NCI-H226 (cell line): ENCODE data around the gene RAD51B.
A peak's percentile ranks its signal among the peaks of the same experiment; 100 is the strongest.
"Not testable (repeated sequence)": the region's sequence is repeated elsewhere in the genome, so short reads cannot be mapped to it uniquely, and the experiment has no call there.

ENCODE experiments used
- DNase-seq: peaks from one replicate; pipeline ENCODE4 v3.0.0-alpha.2; 2015

Gene RAD51B

DNA sequence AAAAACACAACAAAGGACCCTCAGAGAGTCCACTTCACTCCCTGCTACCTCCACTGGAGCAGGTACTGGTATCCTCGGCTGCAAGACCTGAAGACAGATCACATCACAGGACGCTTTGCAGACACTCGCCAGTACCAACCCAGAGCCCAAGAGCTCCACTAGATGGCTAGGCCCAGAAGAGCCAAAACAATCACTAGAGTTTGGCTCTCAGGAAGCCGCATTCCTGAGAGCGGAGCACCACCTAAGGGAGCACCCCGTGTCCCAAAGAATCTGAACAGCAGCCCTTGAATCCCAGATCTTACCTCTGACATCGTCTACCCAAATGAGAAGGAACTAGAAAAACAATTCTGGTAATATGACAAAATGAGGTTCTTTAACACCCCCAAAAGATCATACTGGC, 399.8 kb downstream of the RAD51B start:
- DNase-seq, result no peak

DNA sequence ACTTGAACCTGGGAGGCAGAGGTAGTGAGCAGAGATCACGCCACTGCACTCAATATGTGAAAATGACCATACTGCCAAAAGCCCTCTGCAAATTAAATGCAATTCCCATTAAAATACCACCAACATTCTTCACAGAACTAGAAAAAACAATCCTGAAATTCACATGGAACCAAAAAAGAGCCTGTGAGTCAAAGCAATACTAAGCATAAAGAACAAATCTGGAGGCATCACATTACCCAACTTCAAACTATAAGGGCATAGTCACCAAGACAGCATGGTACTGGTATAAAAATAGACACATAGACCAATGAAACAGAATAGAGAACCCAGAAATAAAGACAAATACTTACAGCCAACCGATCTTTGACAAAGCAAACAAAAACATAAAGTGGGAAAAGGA, 401.5 kb downstream of the RAD51B start:
- DNase-seq, result not testable (repeated sequence)

DNA sequence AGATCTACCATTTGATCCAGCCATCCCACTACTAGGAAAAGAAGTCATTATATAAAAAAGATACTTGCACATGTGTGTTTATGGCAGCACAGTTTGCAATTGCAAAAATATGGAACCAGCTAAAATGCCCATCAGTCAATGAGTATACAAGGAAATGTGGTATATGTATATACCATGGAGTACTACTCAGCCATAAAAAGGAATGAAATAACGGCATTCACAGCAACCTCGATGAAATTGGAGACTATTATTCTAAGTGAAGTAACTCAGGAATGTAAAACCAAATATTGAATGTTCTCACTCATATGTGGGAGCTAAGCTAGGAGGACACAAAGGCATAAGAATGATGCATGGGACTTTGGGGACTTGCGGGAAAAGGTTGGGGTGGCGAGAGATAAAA, 402.6 kb downstream of the RAD51B start:
- DNase-seq, result no peak

DNA sequence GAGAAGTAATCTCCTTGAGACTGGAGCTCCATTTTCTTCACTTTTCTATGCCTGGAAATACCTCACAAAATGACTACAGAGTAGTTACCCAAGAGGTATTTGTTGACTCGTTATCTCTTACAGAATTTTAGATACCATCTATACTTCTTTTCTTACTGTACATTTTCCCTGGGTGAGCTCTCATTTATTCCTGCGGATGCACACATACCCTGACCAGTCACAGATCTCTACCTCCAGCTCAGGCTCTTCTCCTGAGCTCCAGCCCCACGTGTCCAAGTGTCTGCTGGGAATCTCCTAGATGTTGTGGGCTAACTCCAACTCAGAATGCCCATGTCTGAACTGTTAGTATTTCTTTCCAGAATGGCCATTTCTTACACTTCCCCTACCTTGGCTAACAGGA, 403.1 kb downstream of the RAD51B start:
- no peak for DNase-seq

DNA sequence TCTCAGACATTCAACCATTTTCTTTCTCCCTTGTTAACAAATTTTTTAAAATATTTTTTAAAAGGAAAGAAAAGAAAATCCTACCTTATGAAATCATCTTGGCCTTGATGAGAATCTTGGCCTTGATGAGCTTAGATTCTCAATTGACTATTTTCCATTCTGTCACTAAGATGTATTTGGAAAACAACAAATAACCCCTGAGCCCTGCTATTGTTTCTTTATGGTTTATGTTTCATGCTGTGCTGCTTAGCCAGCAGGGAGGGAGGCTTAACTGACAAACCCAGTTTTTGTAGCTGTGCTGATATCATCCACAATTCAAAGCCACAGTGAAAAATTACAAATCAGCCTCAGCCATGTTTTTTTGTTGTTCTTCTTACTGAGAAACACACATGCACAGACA, 404.1 kb downstream of the RAD51B start:
- no peak for DNase-seq

DNA sequence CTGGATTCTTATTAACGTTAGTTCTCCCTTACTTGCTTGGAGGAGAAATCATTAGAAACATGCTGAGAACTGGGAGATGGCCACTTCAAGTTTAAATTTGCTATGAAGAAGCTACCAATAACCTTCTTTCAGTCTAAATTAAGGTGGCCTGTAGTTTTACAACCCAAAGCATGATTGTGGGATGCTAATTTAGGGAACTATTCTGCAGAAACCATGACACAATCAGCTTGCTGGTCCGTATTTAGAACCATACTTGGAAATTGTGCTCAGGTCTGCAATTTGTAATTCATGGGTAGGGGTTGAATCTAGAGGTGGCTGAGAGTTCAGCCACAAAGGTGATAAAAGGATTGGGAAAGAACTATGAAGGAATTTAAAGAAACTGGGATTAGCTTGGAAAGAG, 405.7 kb downstream of the RAD51B start:
- DNase-seq, result no peak

DNA sequence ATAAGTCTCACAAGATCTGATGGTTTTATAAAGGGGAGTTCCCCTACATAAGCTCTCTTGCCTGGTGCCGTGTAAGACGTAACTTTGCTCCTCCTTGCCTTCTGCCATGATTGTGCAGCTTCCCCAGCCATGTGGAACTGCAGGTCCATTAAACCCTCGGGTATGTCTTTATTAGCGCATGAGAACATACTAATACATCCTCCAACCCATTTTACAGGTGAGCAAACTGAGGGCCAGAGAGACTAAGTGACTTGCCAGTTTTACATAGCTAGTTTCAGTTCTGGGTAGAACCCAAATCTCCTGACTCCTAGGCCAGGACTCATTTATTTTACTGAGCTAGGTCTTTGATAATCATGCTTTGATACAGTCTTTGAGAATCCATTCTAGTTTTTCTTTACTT, 406.9 kb downstream of the RAD51B start:
- DNase-seq, result no peak

DNA sequence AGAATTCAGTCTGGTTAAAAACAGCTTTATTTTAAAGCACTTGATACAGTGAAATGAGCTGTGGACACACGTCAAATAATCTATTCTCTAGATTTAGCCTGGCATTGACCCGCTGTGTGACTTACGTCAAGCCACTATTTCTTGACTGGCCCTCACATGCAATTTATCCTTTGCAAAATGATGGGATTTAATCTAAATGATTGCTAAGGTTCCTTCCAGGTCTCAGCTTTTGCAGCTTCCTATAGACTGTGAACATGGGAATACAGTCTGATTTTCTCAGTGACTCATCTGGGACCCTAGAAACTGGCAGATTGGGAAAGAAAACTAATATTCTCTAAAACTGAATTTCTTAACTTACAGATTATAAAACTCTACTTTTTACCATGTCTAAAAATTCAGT, 409.1 kb downstream of the RAD51B start:
- no peak for DNase-seq

DNA sequence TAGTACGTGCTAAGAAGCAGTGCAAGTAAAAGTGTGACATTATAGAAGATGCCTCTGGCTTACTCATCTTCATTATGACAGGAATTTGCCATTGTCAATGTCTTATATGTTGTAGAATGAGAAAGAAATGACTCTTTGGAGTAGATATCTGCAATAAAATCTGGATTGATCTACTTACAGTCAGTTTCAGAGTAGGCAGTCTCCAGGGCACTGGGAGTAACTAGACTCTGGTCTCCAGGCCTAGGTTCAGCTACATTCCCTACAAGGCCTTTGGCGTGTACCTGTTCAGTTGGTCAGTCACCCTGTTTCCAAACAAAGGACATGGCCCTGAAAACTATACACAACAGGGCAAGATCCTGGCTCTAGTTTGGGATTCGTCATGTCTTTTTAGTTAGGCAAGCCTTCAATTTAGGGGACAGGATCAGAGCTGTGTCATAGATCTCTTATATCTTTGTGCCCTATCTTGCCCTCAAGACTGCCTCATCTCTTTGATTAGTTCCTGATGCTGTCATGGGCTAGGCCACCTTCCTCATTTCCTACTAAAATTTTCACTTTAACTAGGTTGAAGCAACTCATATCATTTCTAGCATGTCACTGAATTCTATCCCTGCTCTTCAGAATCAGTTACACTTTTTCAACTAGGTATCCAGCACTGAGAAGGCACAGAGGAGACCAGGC, 410.0 kb downstream of the RAD51B start:
- no peak for DNase-seq

DNA sequence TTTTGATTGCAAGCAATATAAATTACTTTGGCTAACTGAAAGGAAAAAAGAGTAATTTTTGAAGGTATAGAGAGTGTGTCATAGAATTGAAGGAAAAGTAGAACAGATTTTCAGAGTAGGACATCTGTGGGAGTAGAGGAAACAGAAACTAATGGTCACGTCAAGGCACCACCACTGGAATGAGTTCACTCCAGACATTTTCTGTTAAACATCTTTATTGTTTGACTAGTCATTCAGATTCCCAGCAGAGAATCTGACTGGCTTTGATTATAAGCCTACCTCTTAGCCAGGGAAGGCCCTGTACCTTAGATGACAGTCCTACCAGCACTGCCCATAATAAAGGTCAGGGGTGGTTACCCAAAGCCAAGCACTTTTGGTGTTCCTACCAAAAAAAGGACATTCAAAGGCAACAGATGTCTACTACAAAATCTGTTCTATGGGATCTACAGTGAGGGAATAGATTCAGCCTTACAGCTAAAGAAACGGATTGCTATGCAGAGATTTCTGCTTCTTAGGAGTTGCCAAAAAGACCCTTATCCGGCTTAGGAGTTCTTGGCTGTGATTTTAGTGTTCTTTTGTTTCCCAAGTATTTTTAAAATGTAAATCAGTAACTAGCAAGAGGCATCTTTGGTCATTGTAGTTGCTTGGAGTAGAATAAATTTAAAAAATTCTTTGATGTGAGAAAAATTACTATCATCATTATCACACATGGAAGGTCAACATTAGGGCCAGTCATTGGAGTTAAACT, 410.8 kb downstream of the RAD51B start:
- DNase-seq, result no peak

DNA sequence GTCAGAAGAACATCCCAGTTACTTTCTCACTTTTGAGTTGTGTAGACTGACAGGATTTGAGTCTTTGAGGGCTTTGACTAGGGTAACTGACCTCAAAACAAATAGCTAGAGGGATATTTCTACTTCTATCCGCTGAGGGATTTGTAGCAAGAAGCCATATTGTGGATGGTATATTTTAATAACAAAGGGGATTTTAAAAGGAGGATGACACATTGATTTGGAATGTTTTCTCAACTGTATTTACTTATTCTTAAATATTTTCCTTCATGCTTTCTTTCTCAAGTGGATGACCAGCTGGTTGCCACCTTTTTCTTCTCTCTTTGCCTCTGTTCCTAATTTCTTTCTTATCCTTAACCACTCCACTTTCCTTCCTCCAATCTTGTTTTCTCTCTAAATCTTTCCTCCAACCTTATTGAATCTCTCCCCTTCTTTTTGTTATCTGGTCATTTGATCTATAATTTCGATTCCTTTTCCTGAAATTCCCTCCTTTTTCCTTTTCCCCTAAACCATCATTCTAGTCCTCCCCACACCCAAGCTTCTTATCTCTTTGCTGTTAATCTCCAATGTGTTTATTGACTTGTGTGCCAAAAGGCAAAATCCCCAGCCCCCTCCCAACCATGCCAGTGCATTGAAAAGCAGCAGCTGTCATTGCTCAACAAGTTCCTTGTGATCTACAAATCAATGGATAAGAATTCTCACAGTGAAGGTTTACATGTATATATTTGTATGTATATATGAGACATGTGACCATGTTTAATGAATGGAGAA, 411.6 kb downstream of the RAD51B start:
- DNase-seq, result no peak

DNA sequence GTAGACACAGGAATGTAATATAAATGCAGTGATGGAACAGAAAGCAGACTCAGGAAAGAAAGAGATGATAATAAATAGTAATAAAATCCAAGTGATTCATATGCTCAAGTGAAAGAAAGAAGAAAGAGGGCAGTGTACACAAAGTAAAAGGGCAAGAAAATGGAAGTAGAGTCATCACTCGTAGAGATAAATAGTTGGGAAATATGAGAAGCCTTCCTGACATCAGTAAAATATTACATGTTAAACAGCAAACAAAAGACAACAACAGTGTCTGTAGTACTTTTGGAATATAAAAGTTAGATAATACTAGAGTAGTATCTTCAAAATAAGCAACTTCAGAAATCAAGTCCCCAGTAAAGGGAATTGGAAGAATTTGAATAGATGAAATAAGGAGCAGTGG, 412.3 kb downstream of the RAD51B start:
- DNase-seq, result no peak

DNA sequence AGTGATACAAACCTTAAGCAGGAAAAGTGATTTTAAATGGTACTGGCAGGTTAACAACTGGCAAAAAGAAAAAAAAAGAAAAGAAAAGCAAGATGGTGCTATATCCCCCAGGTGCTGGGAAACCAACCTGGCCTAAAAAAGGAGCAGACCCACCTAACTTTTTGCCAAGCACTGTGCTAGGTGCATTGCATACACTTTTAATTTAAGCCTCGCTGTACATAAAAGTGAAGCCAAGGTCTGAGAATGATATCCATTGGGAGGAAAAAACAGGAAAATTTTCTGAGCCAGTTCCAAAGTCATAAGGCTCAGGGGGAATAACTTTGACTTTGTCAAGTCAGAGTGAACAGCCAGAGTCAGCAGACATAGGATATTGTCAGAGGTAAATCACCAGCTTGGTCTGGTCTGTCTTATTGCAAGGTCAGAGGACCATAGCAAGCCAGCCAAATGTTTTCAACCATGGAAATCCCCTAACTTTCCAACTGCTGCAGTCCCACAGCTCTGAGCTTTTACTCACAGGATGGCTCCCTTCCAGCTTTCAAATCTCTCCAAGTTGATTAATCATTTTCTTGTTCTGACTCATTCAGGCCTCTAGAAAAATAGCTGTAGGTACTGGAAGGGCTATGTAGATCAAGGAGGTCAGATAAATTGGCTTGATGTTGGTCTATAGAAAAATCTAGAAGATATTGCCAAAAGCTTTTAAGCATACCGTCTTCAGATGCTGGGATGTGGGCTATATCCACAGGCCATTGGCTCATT, 412.9 kb downstream of the RAD51B start:
- DNase-seq, result peak; percentile 99

DNA sequence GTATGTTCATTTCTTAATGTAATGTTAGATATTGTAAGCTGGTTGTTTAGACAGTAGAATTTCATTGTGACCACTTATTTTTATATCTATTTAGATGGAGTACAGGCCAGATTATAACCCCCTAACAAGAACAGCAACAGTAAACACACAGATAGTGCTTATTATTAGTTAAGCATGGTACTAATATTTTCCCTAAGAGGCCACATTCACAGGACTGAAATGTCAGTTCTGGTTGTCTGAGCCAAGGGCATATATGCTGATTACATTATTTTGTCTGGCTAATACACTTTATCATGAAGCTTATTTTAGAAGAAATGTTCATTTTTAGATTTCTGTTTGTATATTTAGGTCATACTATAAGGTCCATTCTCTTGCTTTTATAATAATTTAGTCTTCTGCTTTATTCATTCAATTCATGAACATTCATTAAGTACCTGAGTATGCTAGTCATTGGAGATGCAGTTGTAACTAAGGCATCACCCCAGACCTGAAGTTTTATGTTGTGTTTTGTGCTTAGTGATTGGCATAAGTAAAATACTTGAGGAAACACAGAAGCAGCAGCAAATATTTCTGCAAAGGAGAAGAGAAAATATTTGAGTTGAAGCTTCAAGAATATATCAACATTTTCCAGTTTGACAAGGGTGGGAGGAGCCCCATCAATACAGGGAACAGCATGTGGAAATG, 413.7 kb downstream of the RAD51B start:
- DNase-seq, result no peak

DNA sequence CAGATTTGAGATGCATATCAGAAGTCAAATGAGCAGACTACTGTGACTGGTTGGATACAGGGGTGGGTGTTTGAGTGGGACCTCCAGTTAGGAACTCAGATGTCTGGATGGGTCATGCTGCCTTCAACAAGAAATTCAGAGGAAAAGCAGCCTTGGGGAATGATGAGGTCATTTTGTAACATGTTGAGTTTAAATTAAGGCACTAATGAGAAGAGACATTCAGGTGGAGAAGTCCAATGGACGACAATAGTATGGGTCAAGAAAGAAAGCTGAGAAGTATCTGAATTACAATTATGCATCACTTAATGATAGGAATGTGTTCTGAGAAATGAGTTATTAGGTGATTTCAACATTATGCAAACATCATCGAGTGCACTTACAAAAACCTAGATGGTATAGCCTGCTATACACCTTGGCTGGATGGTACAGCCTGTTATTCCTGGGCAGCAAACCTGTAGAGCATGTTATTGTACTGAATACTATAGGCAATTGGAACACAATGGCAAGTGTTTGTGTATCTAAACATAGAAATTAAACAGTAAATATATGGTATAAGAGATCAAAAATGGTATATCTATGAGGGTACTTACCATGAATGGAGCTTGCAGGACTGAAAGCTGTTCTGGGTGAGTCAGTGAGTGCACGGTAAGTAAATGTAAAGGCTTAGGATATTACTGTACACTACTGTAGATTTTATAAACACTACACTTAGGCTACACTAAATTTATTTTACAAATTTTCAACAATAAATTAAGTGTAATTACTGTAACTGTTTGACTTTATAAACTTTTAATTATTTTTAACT, 414.7 kb downstream of the RAD51B start:
- no peak for DNase-seq

DNA sequence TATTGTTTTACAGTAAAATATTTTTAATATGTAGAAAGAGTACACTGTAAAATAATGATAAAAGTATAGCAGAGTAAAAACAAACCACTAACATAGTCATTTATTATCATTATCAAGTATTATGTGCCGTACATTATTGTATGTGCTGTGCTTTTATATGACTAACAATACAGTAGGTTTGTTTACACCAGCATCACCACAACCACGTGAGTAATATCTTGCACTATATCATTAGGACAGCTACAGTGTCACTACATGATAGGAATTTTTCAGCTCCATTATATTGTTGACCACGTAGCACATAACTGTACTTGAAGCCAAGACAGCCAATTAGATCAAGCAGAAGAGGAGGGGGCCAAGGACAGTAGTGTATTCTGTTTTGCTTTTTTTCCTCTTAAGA, 415.4 kb downstream of the RAD51B start:
- peak; percentile 33 for DNase-seq

DNA sequence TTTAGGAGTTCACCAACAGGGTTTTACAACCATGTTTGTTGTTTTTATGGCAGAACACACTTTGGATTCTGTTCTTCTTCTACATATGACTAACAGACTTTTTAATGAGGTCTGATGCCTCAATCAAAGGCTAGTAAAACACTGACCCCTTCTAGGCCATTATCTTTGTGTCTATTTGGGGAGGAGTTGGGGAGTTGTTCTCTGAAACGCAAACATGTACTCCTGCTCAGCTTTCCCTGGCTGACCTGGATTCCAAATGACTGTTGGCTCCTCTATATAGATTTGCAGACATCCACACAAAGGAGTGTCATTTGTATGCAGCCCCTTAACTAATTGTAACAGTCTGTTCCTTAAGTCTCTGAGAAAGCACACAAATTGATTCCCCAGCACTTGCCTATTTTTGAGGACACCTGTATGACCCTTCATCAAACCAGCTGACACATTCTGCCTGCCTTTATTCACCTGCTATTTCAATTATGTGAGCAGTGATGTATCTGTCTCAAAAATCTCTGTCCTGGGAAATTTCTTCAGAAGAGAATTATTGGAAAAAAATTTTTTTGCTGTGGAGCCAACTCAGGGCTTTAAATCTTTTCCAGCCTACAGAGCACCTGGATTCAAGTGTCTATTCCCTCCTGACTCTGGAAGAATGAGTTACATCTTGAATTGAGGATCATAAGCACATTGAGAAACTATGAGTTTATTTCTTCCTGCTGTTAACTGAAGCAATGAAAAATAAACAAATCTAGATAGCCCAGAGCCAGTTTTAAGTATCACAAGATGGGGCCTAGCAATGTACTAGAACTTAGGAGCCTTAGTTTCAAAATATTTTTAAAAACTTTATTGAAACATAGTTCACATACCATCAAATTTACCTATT, 417.2 kb downstream of the RAD51B start:
- DNase-seq, result no peak

DNA sequence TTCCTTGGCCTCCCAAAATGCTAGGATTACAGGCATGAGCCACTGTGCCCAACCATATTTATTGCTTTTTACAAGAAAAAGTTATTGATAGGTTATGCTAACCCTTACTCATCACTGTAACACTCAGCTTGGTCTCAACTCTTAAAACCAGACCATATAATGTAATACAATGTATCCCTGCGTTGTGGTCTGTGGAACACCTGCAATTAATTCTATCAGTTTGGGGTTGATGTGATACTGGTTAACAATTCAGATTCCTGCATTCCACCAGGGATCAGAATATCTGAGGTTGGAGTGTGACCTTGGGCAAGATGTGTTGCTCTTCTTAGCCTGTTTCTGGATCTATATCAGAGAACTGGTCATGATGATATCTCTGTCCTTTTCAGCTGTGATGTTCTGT, 419.0 kb downstream of the RAD51B start:
- no peak for DNase-seq

DNA sequence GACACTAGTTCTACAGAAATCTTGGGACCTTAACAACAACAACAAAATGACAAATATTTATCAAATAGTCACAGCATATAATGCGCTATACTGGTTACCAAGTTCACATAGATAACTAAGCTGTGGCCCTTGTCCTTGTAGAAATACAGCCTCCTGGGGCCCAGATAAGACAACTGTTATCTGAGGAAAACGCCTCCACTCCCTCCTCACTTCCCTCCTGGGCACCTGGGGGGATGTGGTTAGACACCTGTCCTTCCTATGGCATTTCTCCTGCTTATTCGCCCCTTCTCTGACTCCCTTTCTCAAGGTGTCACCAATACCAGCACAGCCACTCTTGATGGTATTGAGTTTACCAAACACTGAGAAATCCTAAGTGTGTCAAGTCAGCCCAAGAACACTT, 419.4 kb downstream of the RAD51B start:
- no peak for DNase-seq

DNA sequence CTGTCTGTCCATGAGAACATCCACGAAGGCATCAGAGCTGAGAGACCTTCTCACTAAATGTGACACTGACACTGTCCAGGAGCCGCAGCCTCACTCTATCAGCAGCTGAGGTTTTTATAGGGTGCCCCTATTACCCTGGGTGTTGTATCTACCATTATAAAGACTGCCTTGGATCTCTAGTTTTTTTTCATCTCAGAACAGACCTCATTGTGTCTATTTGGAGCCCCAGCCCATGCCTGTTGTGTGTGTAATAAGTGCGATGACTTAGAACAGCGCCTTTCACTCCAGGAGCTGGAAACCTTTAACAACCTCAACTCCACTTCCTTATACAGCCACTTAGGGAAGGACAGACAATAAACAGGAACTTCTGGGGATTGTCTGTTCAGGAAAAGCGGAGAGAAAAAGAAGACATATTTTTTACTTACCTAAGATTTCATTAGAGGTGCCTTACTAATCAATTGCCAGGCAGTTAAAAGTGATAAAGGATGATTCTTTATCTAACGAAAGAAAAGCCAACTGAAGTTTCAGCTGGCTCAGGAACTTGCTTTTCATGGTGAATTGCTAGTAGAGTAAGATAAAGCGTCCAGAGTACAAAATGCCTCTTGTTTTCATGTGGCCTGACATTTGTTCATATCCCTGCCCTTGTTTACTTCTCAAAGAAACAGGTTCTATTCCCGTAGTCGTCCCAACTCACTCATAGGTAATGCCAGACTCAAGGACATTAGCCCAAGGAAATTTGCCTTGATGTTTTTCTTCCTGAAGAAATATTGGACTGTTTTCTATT, 420.6 kb downstream of the RAD51B start:
- DNase-seq, result no peak
